ENCODE data around the gene CCDC167. TPM values are rescaled to one million over a fixed set of nuclear protein-coding genes. Genes with fewer than 3 reads are reported as not detected.

CCDC167 gene
- total and polyA plus RNA-seq, 2 donors (not counting 1 experiment from before 2014, with no cell fraction given), result 11.1 to 60.1 TPM

DNA sequence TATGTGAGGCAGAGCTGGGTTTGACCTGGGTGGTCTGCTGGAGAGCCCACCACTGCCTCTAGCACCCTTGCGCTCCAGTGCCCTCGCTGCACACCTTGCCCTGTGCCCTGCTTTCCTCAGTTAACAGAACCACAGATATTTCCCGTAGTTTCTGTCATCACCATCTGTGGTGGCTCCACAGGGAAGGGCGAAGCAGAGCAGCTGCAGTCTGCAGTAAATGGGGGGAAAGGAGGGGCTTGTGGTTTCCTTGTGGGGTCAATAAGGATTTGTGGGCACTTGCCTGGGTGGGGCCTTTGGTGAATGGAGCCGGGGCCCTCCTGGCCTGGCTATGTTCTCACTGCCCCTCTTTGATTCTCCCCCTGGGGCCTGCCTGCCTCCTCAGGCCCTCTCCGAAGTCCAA, 21.2 kb upstream of the CCDC167 start:
- Mint-ChIP-seq H3K4me1 (peaks cover 21% of the 10 kb centered on the region), H3K4me3 (no peak overlapping the region), H3K9me3 (ENCODE audit: insufficient read depth) (no peaks in the 10 kb centered on the region), H3K27ac (no peak overlapping the region), H3K27me3 (peaks cover 18% of the 10 kb centered on the region)
- H3K4me1 ChIP-seq (ENCODE audit: control insufficient read depth in 2 of 2, insufficient read depth in 2 of 2, low read length in 2 of 2), result peaks cover 20 to 25% of the 10 kb centered on the region in 2 donors
- H3K4me3 ChIP-seq (ENCODE audit: control extremely low read depth in 1 of 5, extremely low read depth in 1 of 5, insufficient read depth in 1 of 5, low read depth in 2 of 5, low read length in 4 of 5), result no peak overlapping the region
- no peak overlapping the region for H3K27ac ChIP-seq (ENCODE audit: low read length in 2 of 2)
- CTCF ChIA-PET, result interaction anchor here (1.3 kb wide), 1 partner anchor 36 kb away, joined by 3 read pairs; no protein-coding TSS in a partner anchor
- H3K27me3 ChIP-seq (replicated peaks in 1 of 4; ENCODE audit: control extremely low read depth in 1 of 4, control insufficient read depth in 3 of 4, insufficient read depth in 4 of 4, low read length in 3 of 4), result peaks cover 0 to 11% (median 0%) of the 10 kb centered on the region in 4 experiments
- H4K20me1 ChIP-seq (ENCODE audit: control insufficient read depth, insufficient read depth, low read length, poor library complexity, severe bottlenecking), result no peaks in the 10 kb centered on the region
- H3K9me3 ChIP-seq (ENCODE audit: control extremely low read depth in 1 of 3, control insufficient read depth in 2 of 3, insufficient read depth in 1 of 3, low read length in 2 of 3), result peaks cover 0 to 10% (median 0%) of the 10 kb centered on the region in 3 donors
- H3K36me3 ChIP-seq (replicated peaks in 1 of 2; ENCODE audit: control extremely low read depth in 1 of 2, control insufficient read depth in 1 of 2, extremely low read depth in 1 of 2, insufficient read depth in 2 of 2, low read length in 1 of 2), result no peaks in the 10 kb centered on the region
- no peak for TF ChIP-seq EZH2 (IDR thresholded peaks at IDR 0.05; ENCODE audit: borderline replicate concordance, insufficient read depth, low read depth, low read length, poor library complexity, severe bottlenecking)
- TF ChIP-seq, protein P1, sequence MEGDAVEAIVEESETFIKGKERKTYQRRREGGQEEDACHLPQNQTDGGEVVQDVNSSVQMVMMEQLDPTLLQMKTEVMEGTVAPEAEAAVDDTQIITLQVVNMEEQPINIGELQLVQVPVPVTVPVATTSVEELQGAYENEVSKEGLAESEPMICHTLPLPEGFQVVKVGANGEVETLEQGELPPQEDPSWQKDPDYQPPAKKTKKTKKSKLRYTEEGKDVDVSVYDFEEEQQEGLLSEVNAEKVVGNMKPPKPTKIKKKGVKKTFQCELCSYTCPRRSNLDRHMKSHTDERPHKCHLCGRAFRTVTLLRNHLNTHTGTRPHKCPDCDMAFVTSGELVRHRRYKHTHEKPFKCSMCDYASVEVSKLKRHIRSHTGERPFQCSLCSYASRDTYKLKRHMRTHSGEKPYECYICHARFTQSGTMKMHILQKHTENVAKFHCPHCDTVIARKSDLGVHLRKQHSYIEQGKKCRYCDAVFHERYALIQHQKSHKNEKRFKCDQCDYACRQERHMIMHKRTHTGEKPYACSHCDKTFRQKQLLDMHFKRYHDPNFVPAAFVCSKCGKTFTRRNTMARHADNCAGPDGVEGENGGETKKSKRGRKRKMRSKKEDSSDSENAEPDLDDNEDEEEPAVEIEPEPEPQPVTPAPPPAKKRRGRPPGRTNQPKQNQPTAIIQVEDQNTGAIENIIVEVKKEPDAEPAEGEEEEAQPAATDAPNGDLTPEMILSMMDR (IDR thresholded peaks at IDR 0.05), result no peak
- no peak for DNase-seq
- POLR2A ChIA-PET, result no interaction called here
- no peaks in the 10 kb centered on the region for H3K79me2 ChIP-seq (ENCODE audit: control insufficient read depth, insufficient read depth, low read length)
- intact Hi-C loops (cut with micrococcal nuclease), result no loop called here
- no peak overlapping the region for H3K9ac ChIP-seq (ENCODE audit: low read length)
- no peak for ATAC-seq (ENCODE audit: low read depth)
- no peak overlapping the region for H2AFZ ChIP-seq (ENCODE audit: insufficient read depth, low read depth, low read length, poor library complexity, severe bottlenecking)
- 20% methylated on average over 5 of the region's 6 CpGs for WGBS (ENCODE audit: insufficient coverage)
- H3K4me2 ChIP-seq (replicated peaks; ENCODE audit: low read depth, low read length, poor library complexity, severe bottlenecking), result no peak overlapping the region

DNA sequence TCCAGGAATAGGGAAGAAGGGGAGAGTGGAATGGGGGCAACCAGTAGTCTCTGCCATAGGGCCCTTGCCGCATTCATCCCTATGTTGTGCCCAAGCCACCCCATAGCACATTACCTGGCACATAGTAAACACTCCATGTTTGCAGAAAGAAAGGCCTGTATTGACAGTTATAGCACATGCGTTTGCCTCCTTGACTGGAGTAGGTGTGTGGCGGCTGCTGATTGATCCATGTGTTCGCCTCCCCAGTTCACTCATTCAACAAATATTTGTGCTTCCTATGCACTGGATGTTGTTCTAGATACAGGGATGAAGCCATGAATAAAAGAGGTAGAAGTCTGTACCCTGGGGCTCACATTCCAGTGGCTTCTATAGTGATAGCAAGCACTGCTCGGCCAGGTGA, 19.8 kb upstream of the CCDC167 start:
- Histone ChIP-seq H3K9me3 (ENCODE audit: control extremely low read depth in 1 of 3, control insufficient read depth in 2 of 3, insufficient read depth in 1 of 3, low read length in 2 of 3) (peaks cover 0 to 8% (median 0%) of the 10 kb centered on the region in 3 donors), H4K20me1 (ENCODE audit: control insufficient read depth, insufficient read depth, low read length, poor library complexity, severe bottlenecking) (no peaks in the 10 kb centered on the region), H3K9ac (ENCODE audit: low read length) (no peak overlapping the region), H3K27me3 (replicated peaks in 1 of 4; ENCODE audit: control extremely low read depth in 1 of 4, control insufficient read depth in 3 of 4, insufficient read depth in 4 of 4, low read length in 3 of 4) (peaks cover 0 to 5% (median 0%) of the 10 kb centered on the region in 4 experiments), H3K27ac (ENCODE audit: low read length in 2 of 2) (no peak overlapping the region), H3K4me1 (ENCODE audit: control insufficient read depth in 2 of 2, insufficient read depth in 2 of 2, low read length in 2 of 2) (peaks cover 29 to 39% of the 10 kb centered on the region in 2 donors), H2AFZ (ENCODE audit: insufficient read depth, low read depth, low read length, poor library complexity, severe bottlenecking) (no peak overlapping the region), H3K4me3 (ENCODE audit: control extremely low read depth in 1 of 5, extremely low read depth in 1 of 5, insufficient read depth in 1 of 5, low read depth in 2 of 5, low read length in 4 of 5) (no peak overlapping the region), H3K36me3 (replicated peaks in 1 of 2; ENCODE audit: control extremely low read depth in 1 of 2, control insufficient read depth in 1 of 2, extremely low read depth in 1 of 2, insufficient read depth in 2 of 2, low read length in 1 of 2) (no peaks in the 10 kb centered on the region), H3K79me2 (ENCODE audit: control insufficient read depth, insufficient read depth, low read length) (no peaks in the 10 kb centered on the region), H3K4me2 (replicated peaks; ENCODE audit: low read depth, low read length, poor library complexity, severe bottlenecking) (no peak overlapping the region)
- Mint-ChIP-seq H3K4me3 (no peak overlapping the region), H3K4me1 (peaks cover 27% of the 10 kb centered on the region), H3K9me3 (ENCODE audit: insufficient read depth) (no peaks in the 10 kb centered on the region), H3K27ac (peak overlapping the region; percentile 37), H3K27me3 (peaks cover 4% of the 10 kb centered on the region)
- no peak for ATAC-seq (ENCODE audit: low read depth)
- POLR2A ChIA-PET, result interaction anchor here (0.6 kb wide), 1 partner anchor 15 kb away, joined by 5 read pairs; no protein-coding TSS in a partner anchor
- no peak for TF ChIP-seq EZH2 (IDR thresholded peaks at IDR 0.05; ENCODE audit: borderline replicate concordance, insufficient read depth, low read depth, low read length, poor library complexity, severe bottlenecking)
- TF ChIP-seq, protein P1 (IDR thresholded peaks at IDR 0.05), result no peak
- no peak for DNase-seq
- CTCF ChIA-PET, result no interaction called here
- WGBS (ENCODE audit: insufficient coverage), result 100% methylated on average over 1 of the region's 5 CpGs
- intact Hi-C loops (cut with micrococcal nuclease), result no loop called here

All from B cell (primary cell).